Measurements from ENCODE around the gene MUC6.

Gene MUC6

GRCh38 chr11:1055990-1056771 is 19.7 kb upstream of the MUC6 start:
- no peak overlapping the region for H3K4me2 ChIP-seq
- H3K9ac ChIP-seq = no peak overlapping the region
- H3K4me3 ChIP-seq (IDR thresholded peaks at IDR 0.05; ENCODE audit: insufficient read depth, low read depth, low read length) = no peak overlapping the region
- no peaks in the 10 kb centered on the region for H3K4me1 ChIP-seq (ENCODE audit: low read depth, poor library complexity, severe bottlenecking)
- no peak for TF ChIP-seq CTCF (conservative IDR thresholded peaks at IDR 0.05; ENCODE audit: low read depth, low read length)
- H2AFZ ChIP-seq (ENCODE audit: low read depth) = no peak overlapping the region
- no peaks in the 10 kb centered on the region for H3K36me3 ChIP-seq (ENCODE audit: insufficient read depth)
- H4K20me1 ChIP-seq (ENCODE audit: insufficient read depth) = no peaks in the 10 kb centered on the region
- no peaks in the 10 kb centered on the region for H3K79me2 ChIP-seq (ENCODE audit: insufficient read depth, low read depth)
- H3K27ac ChIP-seq = no peak overlapping the region
- peaks cover 99% of the 10 kb centered on the region for H3K27me3 ChIP-seq (ENCODE audit: insufficient read depth, low read depth)

GRCh38 chr11:1055109-1055703 is 18.7 kb upstream of the MUC6 start:
- H2AFZ ChIP-seq (ENCODE audit: low read depth) = no peak overlapping the region
- peaks cover 92% of the 10 kb centered on the region for H3K27me3 ChIP-seq (ENCODE audit: insufficient read depth, low read depth)
- H3K4me2 ChIP-seq = no peak overlapping the region
- no peak overlapping the region for H3K4me3 ChIP-seq (IDR thresholded peaks at IDR 0.05; ENCODE audit: insufficient read depth, low read depth, low read length)
- TF ChIP-seq CTCF (conservative IDR thresholded peaks at IDR 0.05; ENCODE audit: low read depth, low read length) = no peak
- no peaks in the 10 kb centered on the region for H3K79me2 ChIP-seq (ENCODE audit: insufficient read depth, low read depth)
- no peaks in the 10 kb centered on the region for H3K4me1 ChIP-seq (ENCODE audit: low read depth, poor library complexity, severe bottlenecking)
- H3K9ac ChIP-seq = no peak overlapping the region
- no peaks in the 10 kb centered on the region for H3K36me3 ChIP-seq (ENCODE audit: insufficient read depth)
- H4K20me1 ChIP-seq (ENCODE audit: insufficient read depth) = no peaks in the 10 kb centered on the region
- H3K27ac ChIP-seq = no peak overlapping the region

- Histone ChIP-seq H3K79me2 (ENCODE audit: insufficient read depth, low read depth) (no peaks in the 10 kb centered on the region), H3K4me2 (no peak overlapping the region), H3K4me1 (ENCODE audit: low read depth, poor library complexity, severe bottlenecking) (no peaks in the 10 kb centered on the region), H4K20me1 (ENCODE audit: insufficient read depth) (no peaks in the 10 kb centered on the region), H3K27ac (no peak overlapping the region), H3K9ac (no peak overlapping the region), H3K4me3 (IDR thresholded peaks at IDR 0.05; ENCODE audit: insufficient read depth, low read depth, low read length) (no peak overlapping the region), H2AFZ (ENCODE audit: low read depth) (no peak overlapping the region), H3K36me3 (ENCODE audit: insufficient read depth) (no peaks in the 10 kb centered on the region), H3K27me3 (ENCODE audit: insufficient read depth, low read depth) (peaks cover 92% of the 10 kb centered on the region)
- TF ChIP-seq CTCF (conservative IDR thresholded peaks at IDR 0.05; ENCODE audit: low read depth, low read length) = no peak
These were observed 17.9 kb upstream of the MUC6 start for GRCh38 chr11:1054143-1055108.

GRCh38 chr11:1053121-1053901 is 16.8 kb upstream of the MUC6 start:
- no peaks in the 10 kb centered on the region for H3K4me1 ChIP-seq (ENCODE audit: low read depth, poor library complexity, severe bottlenecking)
- H3K4me3 ChIP-seq (IDR thresholded peaks at IDR 0.05; ENCODE audit: insufficient read depth, low read depth, low read length) = no peak overlapping the region
- no peak overlapping the region for H3K4me2 ChIP-seq
- H3K27me3 ChIP-seq (ENCODE audit: insufficient read depth, low read depth) = peaks cover 92% of the 10 kb centered on the region
- H3K36me3 ChIP-seq (ENCODE audit: insufficient read depth) = no peaks in the 10 kb centered on the region
- no peak for TF ChIP-seq CTCF (conservative IDR thresholded peaks at IDR 0.05; ENCODE audit: low read depth, low read length)
- no peaks in the 10 kb centered on the region for H3K79me2 ChIP-seq (ENCODE audit: insufficient read depth, low read depth)
- no peaks in the 10 kb centered on the region for H4K20me1 ChIP-seq (ENCODE audit: insufficient read depth)
- H2AFZ ChIP-seq (ENCODE audit: low read depth) = no peak overlapping the region
- no peak overlapping the region for H3K9ac ChIP-seq
- no peak overlapping the region for H3K27ac ChIP-seq
